Measurements from ENCODE around the gene TMEM218.

The TMEM218 gene

GRCh38 chr11:125111343-125112207, at the start of gene TMEM218:
TSS of gene TMEM218 (minus strand) at chr11:125111626. CDS start at chr11:125102241, 9,385 bp downstream.
- DNase-seq: peak; percentile 100

- no peak for DNase-seq
These were observed 46.7 kb upstream of the TMEM218 start for GRCh38 chr11:125157953-125158680.

DNA sequence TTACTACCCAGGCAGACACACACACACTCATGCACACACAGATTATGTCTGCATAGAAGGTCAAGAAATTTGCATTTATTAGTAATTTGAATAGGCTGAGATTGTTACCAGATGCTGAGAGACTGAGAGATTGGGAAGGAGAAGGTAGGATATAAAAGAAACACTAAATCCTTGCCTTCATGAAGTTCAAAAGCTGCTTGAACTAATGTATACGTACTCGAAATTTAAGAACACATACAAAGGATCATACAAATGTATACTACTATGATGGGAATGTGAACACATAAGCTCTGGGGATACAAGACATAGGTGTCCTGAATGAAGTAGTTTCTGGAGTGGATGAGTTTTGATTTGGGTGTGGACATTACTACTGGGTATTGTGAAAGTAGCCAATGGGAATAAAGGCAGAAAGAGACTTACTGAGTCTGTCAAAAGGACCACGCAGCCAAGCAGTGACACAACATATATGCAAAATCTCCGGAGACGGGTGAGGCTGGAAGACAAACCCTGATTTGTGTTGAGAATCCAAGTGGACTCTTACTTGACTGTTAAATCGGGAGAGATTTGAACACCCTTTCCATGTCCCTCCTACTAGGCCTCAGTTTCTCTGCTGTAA, 45.8 kb upstream of the TMEM218 start:
- no peak for DNase-seq

DNA sequence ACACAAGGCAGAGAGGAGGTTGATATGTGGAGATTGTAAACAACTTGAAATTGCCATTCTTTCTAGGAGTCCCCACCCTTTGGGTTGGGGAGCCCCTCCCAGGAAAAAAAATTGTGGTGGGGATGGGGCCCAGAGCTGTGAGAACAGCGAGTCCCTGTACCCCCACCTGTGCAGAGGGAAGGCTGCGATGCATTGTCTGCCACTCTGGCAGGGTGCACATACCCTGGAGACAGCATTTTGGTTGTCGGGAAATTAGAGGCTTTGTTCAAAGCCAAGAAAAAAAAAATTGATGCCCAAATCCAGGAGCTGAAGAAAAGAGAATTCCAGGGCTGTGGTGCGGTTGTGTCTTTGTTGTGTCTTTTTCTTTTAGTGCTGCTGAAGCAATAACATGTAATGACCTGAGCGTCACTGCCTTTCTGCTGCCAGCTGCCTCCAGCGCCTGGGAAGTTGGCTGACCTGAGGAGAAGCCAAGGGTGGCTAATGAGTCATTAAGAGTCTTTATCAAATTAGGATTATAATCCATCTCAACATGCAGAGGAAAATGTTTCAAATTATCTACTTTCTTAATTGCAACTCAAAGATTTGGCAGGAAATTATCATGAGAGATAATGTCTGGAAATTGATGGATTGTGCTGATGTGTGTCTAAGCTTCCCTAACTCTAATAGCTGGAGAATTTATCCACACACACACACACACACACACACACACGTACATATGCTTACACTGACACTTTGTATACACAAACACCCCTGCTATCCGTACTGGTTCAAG, 45.1 kb upstream of the TMEM218 start:
- DNase-seq: no peak

DNA sequence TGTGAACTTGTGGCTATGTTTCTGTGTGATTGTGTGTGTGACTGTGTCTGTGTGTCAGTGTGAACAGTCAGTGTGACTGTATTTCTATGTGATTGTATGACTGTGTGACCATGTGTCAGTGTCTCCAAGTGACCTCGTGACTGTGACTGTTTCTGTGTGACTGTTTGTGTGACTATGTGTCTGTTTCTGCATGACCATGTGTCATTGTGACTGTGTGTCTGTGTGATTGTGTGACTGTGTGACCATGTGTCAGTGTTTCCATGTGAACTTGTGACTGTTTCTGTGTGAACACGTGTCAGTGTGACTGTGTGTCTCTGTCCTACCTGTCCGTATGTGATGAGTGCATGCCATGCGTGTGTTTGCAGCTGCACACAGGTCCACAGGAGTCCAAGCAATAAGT, 44.3 kb upstream of the TMEM218 start:
- no peak for DNase-seq

GRCh38 chr11:125155100-125155444, 43.6 kb upstream of the TMEM218 start:
- no peak for DNase-seq

- DNase-seq: no peak
These were observed 43.1 kb upstream of the TMEM218 start for GRCh38 chr11:125154378-125155099.

- no peak for DNase-seq
These were observed 42.4 kb upstream of the TMEM218 start for GRCh38 chr11:125153837-125154236.

DNA sequence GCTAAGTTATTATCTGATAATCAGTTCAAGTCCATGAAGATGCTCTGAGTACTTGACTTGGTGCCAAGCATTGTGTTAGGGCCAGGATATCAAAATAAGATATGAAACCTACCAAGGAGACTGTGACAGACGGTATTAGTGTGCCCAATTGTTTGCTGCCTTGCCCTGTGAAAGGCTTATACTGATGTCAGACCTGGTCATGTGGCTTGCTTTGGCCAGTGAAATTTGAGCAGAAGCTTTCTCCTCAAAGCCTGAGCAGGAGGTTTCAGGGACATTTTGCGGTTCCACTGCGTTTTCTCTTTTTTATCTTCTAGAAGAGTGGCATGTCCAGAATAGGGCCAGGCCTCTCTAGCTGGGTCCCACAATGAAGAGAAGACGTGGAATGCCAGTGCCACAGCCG, 37.3 kb upstream of the TMEM218 start:
- no peak for DNase-seq

GRCh38 chr11:125148011-125148410, 36.6 kb upstream of the TMEM218 start:
- DNase-seq: no peak

GRCh38 chr11:125147280-125147679, 35.9 kb upstream of the TMEM218 start:
- DNase-seq: no peak

- DNase-seq: no peak
These were observed 34.8 kb upstream of the TMEM218 start for GRCh38 chr11:125146232-125146631.

GRCh38 chr11:125141686-125142535, 30.5 kb upstream of the TMEM218 start:
- peak; percentile 49 for DNase-seq

GRCh38 chr11:125141178-125141577, 29.8 kb upstream of the TMEM218 start:
- DNase-seq: no peak

DNA sequence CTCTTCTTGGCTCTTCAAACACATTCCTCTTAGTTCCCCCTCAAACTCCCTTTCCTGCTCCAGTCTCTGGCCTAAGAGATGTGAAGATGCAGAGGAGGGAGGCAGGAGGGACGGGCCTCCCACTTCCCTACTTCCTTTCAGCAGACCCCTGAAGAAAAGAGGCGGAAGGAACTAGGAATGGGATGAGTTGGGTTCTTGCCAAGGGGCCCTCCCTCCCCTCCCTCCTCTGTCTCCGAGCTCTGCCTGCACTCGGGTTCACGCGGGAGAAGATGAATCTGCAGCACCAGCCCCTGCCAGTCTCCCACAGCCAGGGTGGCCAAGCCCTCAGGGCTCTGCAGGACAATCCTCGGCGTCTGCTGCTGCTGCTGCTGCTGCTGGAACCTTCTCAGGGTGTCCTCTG, 28.8 kb upstream of the TMEM218 start:
- DNase-seq: no peak

DNA sequence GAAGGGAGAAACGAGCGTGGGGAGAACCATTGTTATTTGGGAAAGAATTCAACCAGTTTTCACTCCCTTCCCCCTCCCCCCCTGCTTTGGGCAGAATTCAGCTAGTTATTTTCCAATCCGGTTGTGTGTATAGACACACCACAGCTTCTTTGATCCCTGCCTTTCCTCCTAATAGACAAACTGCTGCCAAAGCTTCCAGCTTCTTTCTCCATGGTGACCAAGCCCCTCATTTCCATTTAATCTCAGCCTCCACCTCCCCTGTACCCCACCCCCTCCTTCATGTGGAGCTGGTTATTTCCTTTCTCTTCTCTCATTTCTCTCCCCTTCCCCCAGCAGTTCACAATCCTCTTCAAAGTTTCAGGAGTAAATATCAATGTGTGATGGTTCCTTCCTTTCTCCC, 28.4 kb upstream of the TMEM218 start:
- no peak for DNase-seq

DNA sequence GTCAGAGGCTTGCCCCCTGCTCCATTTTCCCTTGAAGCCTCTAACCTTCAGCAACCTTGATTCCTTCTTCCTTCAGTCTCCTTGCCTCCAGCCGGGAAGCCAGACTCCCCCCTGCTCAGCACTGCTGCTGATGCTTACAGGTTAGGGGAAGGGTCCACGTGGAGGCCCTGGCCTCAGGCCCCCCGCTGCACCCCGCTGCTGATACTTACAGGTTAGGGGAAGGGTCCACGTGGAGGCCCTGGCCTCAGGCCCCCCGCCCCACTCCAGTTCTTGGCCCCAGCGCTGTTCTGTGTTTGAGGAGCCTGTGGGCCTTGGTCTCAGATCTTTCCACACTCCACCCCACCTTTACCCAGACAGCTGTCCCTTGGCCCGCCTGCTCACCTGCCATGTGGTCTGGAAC, 27.5 kb upstream of the TMEM218 start:
- DNase-seq: no peak

- DNase-seq: no peak
These were observed 24.6 kb upstream of the TMEM218 start for GRCh38 chr11:125136001-125136400.

DNA sequence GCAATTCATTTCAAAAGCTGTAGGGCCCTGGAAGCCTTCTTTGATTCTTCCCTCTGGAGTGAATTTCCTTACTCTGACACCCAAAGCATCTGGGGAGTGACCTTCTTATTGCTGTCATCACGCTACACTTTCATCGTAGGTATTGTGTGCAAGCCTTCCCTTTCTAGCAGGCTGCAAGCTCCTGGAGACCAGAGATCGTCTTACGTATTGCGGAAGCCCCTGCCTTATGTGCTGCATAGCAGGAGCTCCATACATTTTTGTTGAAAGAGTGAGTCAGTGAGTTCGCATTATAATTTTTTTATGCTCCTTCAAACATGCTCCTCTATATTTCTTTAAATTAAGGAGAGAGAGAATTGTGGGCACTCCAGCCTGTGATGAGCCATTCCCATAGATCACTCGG, 21.2 kb upstream of the TMEM218 start:
- no peak for DNase-seq

DNA sequence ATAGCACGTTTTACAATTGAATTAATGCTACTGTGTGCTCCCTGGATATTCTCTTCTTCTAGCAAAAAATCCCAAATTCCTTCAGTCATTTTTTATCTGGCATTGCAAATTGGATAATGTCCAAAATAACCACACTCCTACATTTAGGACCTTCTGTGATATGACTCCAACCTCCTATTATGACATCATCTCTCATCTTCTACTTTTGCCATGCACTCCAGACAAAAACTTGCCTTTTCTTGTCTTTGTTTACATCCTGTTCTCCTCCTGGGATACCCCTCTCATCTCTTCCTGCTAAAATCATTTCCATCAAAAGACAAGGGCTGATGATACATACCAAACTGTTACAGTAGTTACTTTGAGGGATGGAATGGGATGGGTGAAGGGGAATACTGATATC, 20.6 kb upstream of the TMEM218 start:
- DNase-seq: no peak

DNA sequence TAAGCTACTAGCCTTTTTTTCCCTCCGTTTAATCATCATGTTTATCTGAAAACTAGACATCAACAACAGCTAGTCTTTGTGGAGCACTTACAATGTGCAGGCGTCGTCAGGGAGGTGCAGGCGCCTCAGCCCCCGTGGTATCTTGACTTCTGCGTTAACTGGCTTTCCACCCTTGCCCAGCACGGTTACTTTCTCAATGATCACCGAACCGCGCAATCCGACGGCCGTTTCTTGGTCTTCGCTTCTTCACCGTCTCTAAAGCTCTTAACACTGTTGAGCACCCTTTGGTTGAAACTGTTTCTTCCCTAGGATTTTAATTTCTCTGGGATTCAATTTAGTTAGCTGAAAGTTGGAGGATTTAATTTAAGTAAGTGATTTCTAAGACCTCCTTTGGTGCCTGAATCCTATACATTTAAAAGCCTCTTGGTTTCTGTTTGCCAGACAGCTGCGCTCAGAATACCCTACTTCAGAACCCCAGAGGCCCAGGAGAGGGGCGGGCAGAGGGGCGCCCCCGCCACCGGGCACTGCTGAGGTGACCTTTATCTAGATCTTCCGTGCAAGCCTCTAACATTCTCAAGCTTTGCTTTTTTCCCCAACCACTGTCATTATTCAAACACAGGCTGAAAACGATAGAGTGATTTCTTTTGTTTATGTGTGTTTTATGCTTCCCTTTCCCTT, 18.0 kb upstream of the TMEM218 start:
- DNase-seq: no peak
